Activated CD4-positive, alpha-beta memory T cell treated with anti-CD3 and anti-CD28 coated beads for 36 hours (primary cell): ENCODE results near the gene EMC9. TPM values are rescaled to one million over a fixed set of nuclear protein-coding genes. Genes with fewer than 3 reads are reported as not detected.

Source experiments
- CTCF ChIA-PET: fragments of 350-600 bp; sonication (Branson Sonifier 250); formaldehyde crosslinking; loops from one replicate; lab custom pipeline; 2021; ENCODE audit warnings: antibody characterized with exemption, inconsistent platforms; lab: Charles Lee
- POLR2A ChIA-PET: fragments of 350-600 bp; sonication (Branson Sonifier 250); formaldehyde crosslinking; loops from one replicate; lab custom pipeline; 2021; ENCODE audit warnings: antibody characterized with exemption; lab: Charles Lee
- DNase-seq: peaks from one replicate; pipeline ENCODE4 v3.0.0-alpha.2; 2020
- H3K27ac Mint-ChIP-seq: one replicate; pipeline ENCODE4 v1.8.0; 2021; ENCODE audit warnings: mixed read lengths
- H3K27me3 Mint-ChIP-seq: one replicate; pipeline ENCODE4 v1.8.0; 2021; ENCODE audit warnings: mixed read lengths
- H3K36me3 Mint-ChIP-seq: one replicate; pipeline ENCODE4 v1.8.0; 2021; ENCODE audit warnings: mixed read lengths
- H3K4me1 Mint-ChIP-seq: one replicate; pipeline ENCODE4 v1.8.0; 2021; ENCODE audit warnings: low read depth, mixed read lengths
- H3K4me3 Mint-ChIP-seq: one replicate; pipeline ENCODE4 v1.8.0; 2021; ENCODE audit warnings: mild to moderate bottlenecking, mixed read lengths
- H3K9me3 Mint-ChIP-seq: one replicate; pipeline ENCODE4 v1.8.0; 2021; ENCODE audit warnings: mixed read lengths
- intact Hi-C: fragments of 100-400 bp; cut with micrococcal nuclease; formaldehyde crosslinking; loops from one replicate; pipeline ENCODE4 v1.15.1; 2023
- microRNA-seq: library from miRNA; unstranded; fragments of <30 nt; microRNA quantifications from one replicate; pipeline ENCODE4 v1.2.0, GENCODE V29; 2022; ENCODE audit warnings: borderline number of aligned reads, borderline microRNAs expressed, borderline replicate concordance
- total RNA-seq, 2 experiments: library from RNA; stranded (reverse); gene quantifications; one replicate each; pipeline ENCODE4 v1.2.3, GENCODE V29; 2021

EMC9 gene
- total RNA-seq, 2 experiments from 2014 or later, result 40.0 to 40.9 TPM

GRCh38 chr14:24093901-24094840, 47.2 kb downstream of the EMC9 start, which contains the start of gene PCK2:
PCK2 (plus strand) TSS chr14:24094311; CDS start chr14:24094406, 95 bp downstream.
- Mint-ChIP-seq H3K27ac (peak within 1 kb of the TSS; percentile 97), H3K4me1 (peaks cover 28% of the 10 kb centered on the region), H3K9me3 (no peaks in the 10 kb centered on the region), H3K27me3 (no peaks in the 10 kb centered on the region), H3K36me3 (peaks cover 29% of the 10 kb centered on the region), H3K4me3 (peak within 1 kb of the TSS; percentile 94)
- DNase-seq, result peak; percentile 94
- CTCF ChIA-PET, result interaction anchor here (0.6 to 12.3 kb wide), 8 partner anchors 12 to 108 kb away, joined by 3 to 458 read pairs (median 18); partner anchors contain the start of genes DCAF11, EMC9, IRF9 and NRL
- intact Hi-C loops, result loop anchor here (1.0 to 10.0 kb wide), 6 partner anchors 13 to 203 kb away; partner anchors contain the start of genes DCAF11, DHRS1, DHRS4L2 and NOP9
- POLR2A ChIA-PET, result interaction anchor here (0.8 to 4.0 kb wide), 14 partner anchors 9 to 149 kb away, joined by 3 to 46 read pairs (median 6); partner anchors contain the start of genes CHMP4A, DCAF11, EMC9 and NRL

- intact Hi-C loops, result loop anchor here (5.0 to 10.0 kb wide), 2 partner anchors 109 to 204 kb away; partner anchors contain the start of genes DHRS1, DHRS4L2 and NOP9
- POLR2A ChIA-PET, result interaction anchor here (0.8 to 4.0 kb wide), 15 partner anchors 9 to 149 kb away, joined by 3 to 46 read pairs (median 5); partner anchors contain the start of genes CARMIL3, CHMP4A, DCAF11 and EMC9
- H3K27me3 Mint-ChIP-seq, result no peaks in the 10 kb centered on the region
Measured at GRCh38 chr14:24093207-24093900, 48.0 kb downstream of the EMC9 start.

GRCh38 chr14:24092505-24093206, 48.7 kb downstream of the EMC9 start:
- Mint-ChIP-seq H3K9me3 (no peaks in the 10 kb centered on the region), H3K4me1 (peaks cover 28% of the 10 kb centered on the region), H3K27ac (peak overlapping the region; percentile 97), H3K36me3 (peaks cover 19% of the 10 kb centered on the region), H3K4me3 (peak overlapping the region; percentile 94), H3K27me3 (no peaks in the 10 kb centered on the region)
- ChIA-PET CTCF (interaction anchor here (0.8 to 12.3 kb wide), 8 partner anchors 12 to 504 kb away, joined by 3 to 458 read pairs (median 14); partner anchors contain the start of genes DCAF11, IRF9, MDP1 and NRL), POLR2A (interaction anchor here (0.9 to 4.0 kb wide), 9 partner anchors 10 to 121 kb away, joined by 3 to 46 read pairs (median 4); partner anchors contain the start of genes CARMIL3, CHMP4A, DCAF11 and EMC9)
- DNase-seq, result no peak
- intact Hi-C loops, result loop anchor here (5.0 to 10.0 kb wide), 2 partner anchors 108 to 205 kb away; partner anchors contain the start of genes DHRS1, DHRS4L2 and NOP9

More at GRCh38 chr14:24093207-24093900, 48.0 kb downstream of the EMC9 start:
- CTCF ChIA-PET, result interaction anchor here (0.6 to 12.3 kb wide), 10 partner anchors 13 to 505 kb away, joined by 3 to 458 read pairs (median 4); partner anchors contain the start of genes DCAF11, EMC9, IRF9 and MDP1
- Mint-ChIP-seq H3K4me3 (peak overlapping the region; percentile 94), H3K9me3 (no peaks in the 10 kb centered on the region), H3K4me1 (peaks cover 28% of the 10 kb centered on the region), H3K27ac (peak overlapping the region; percentile 97), H3K36me3 (peaks cover 23% of the 10 kb centered on the region)
- no peak for DNase-seq

GRCh38 chr14:24092110-24092504, 49.3 kb downstream of the EMC9 start:
- Mint-ChIP-seq H3K4me3 (no peak overlapping the region), H3K36me3 (peaks cover 19% of the 10 kb centered on the region), H3K4me1 (peaks cover 28% of the 10 kb centered on the region), H3K27ac (no peak overlapping the region), H3K27me3 (no peaks in the 10 kb centered on the region), H3K9me3 (no peaks in the 10 kb centered on the region)
- intact Hi-C loops, result loop anchor here (5.0 to 10.0 kb wide), 2 partner anchors 107 to 205 kb away; partner anchors contain the start of genes DHRS1, DHRS4L2 and NOP9
- DNase-seq, result no peak
- POLR2A ChIA-PET, result interaction anchor here (0.9 to 4.0 kb wide), 5 partner anchors 11 to 121 kb away, joined by 3 to 46 read pairs (median 7); partner anchors contain the start of genes CHMP4A, DCAF11 and NRL
- CTCF ChIA-PET, result interaction anchor here (0.9 to 12.3 kb wide), 7 partner anchors 12 to 503 kb away, joined by 3 to 458 read pairs (median 5); partner anchors contain the start of genes DCAF11, NRL and PSME1

GRCh38 chr14:24089890-24090289, 51.5 kb downstream of the EMC9 start:
- Mint-ChIP-seq H3K36me3 (peaks cover under 1% of the 10 kb centered on the region), H3K9me3 (no peaks in the 10 kb centered on the region), H3K4me1 (peaks cover 15% of the 10 kb centered on the region), H3K27ac (no peak overlapping the region), H3K4me3 (no peak overlapping the region), H3K27me3 (no peaks in the 10 kb centered on the region)
- DNase-seq, result no peak
- intact Hi-C loops, result loop anchor here (1.0 to 10.0 kb wide), 4 partner anchors 32 to 207 kb away; partner anchors contain the start of genes DHRS1, DHRS4L2 and NOP9
- POLR2A ChIA-PET, result interaction anchor here (1.3 to 1.5 kb wide), 2 partner anchors 8 to 32 kb away, joined by 4 to 9 read pairs; no protein-coding TSS in a partner anchor
- CTCF ChIA-PET, result interaction anchor here (0.5 to 12.3 kb wide), 24 partner anchors 9 to 1201 kb away, joined by 3 to 458 read pairs (median 6); partner anchors contain the start of genes CARMIL3, CPNE6, DHRS4L2 and IRF9

Small RNA genes lying within 50 kb of the gene (microRNA-seq; reads per million reads assigned to microRNA genes)
- not detected for gene MIR7703

Other genes with a start within 250 kb of the EMC9 start
- 10 to 100 TPM; 25.7 to 27.0 TPM for gene DHRS4, start 187.8 kb downstream of the EMC9 start, total RNA-seq
- gene DHRS4L2, start 152.7 kb downstream of the EMC9 start, total RNA-seq, result 10 to 100 TPM; 27.6 to 29.6 TPM
- gene CARMIL3, start 89.6 kb downstream of the EMC9 start, total RNA-seq, result under 1 TPM; 0.75 to 1.00 TPM
- gene CPNE6, start 70.0 kb downstream of the EMC9 start, total RNA-seq, result not detected
- gene PCK2, start 47.3 kb downstream of the EMC9 start, total RNA-seq, result 100 to 1,000 TPM; 118 to 125 TPM
- gene DCAF11, start 26.8 kb downstream of the EMC9 start, total RNA-seq, result 10 to 100 TPM; 85.6 to 91.8 TPM
- gene NRL, start 26.6 kb downstream of the EMC9 start, total RNA-seq, result 1 to 10 TPM; 1.2 to 1.9 TPM
- under 1 TPM in 1 of 2 experiments, not detected in 1; 0.86 TPM for gene FITM1, start 10.9 kb downstream of the EMC9 start, total RNA-seq
- gene PSME1, start 5.4 kb downstream of the EMC9 start, total RNA-seq, result 100 to 1,000 TPM; 403 to 427 TPM
- gene PSME2, start 5.0 kb upstream of the EMC9 start, total RNA-seq, result 100 to 1,000 TPM; 404 to 411 TPM
- 10 to 100 TPM; 75.5 to 80.4 TPM for gene RNF31, start 5.9 kb upstream of the EMC9 start, total RNA-seq
- gene IRF9, start 19.7 kb upstream of the EMC9 start, total RNA-seq, result 100 to 1,000 TPM; 158 to 172 TPM
- gene REC8, start 30.5 kb upstream of the EMC9 start, total RNA-seq, result 10 to 100 TPM; 24.9 to 27.9 TPM
- 10 to 100 TPM; 69.5 to 72.6 TPM for gene IPO4, start 47.2 kb upstream of the EMC9 start, total RNA-seq
- gene TM9SF1, start 53.9 kb upstream of the EMC9 start, total RNA-seq, result 10 to 100 TPM; 23.7 to 26.7 TPM
- under 1 TPM in 1 of 2 experiments, not detected in 1; 0.50 TPM for gene TSSK4, start 64.1 kb upstream of the EMC9 start, total RNA-seq
- gene CHMP4A, start 71.9 kb upstream of the EMC9 start, total RNA-seq, result 10 to 100 TPM; 79.0 to 84.6 TPM
- gene MDP1, start 74.5 kb upstream of the EMC9 start, total RNA-seq, result 10 to 100 TPM; 14.2 to 15.8 TPM
- gene NEDD8, start 90.8 kb upstream of the EMC9 start, total RNA-seq, result 100 to 1,000 TPM; 202 to 213 TPM
- 10 to 100 TPM; 56.9 to 64.6 TPM for gene GMPR2, start 91.3 kb upstream of the EMC9 start, total RNA-seq
- gene TINF2, start 101.0 kb upstream of the EMC9 start, total RNA-seq, result 100 to 1,000 TPM in 1 of 2 experiments, 10 to 100 TPM in 1; 94.9 to 101 TPM
- gene TGM1, start 121.6 kb upstream of the EMC9 start, total RNA-seq, result 1 to 10 TPM; 3.7 to 4.5 TPM
- gene RABGGTA, start 130.0 kb upstream of the EMC9 start, total RNA-seq, result 10 to 100 TPM; 39.5 to 40.6 TPM
- 10 to 100 TPM; 14.7 to 14.9 TPM for gene DHRS1, start 158.2 kb upstream of the EMC9 start, total RNA-seq
- 10 to 100 TPM; 30.7 to 30.9 TPM for gene NOP9, start 158.3 kb upstream of the EMC9 start, total RNA-seq
- 10 to 100 TPM; 22.6 to 25.8 TPM for gene CIDEB, start 166.4 kb upstream of the EMC9 start, total RNA-seq
- gene LTB4R2, start 168.5 kb upstream of the EMC9 start, total RNA-seq, result 1 to 10 TPM; 9.4 to 9.6 TPM
- 10 to 100 TPM; 15.4 to 16.7 TPM for gene LTB4R, start 169.9 kb upstream of the EMC9 start, total RNA-seq
- 1 to 10 TPM; 1.6 to 2.4 TPM for gene ADCY4, start 193.5 kb upstream of the EMC9 start, total RNA-seq
- gene RIPK3, start 198.4 kb upstream of the EMC9 start, total RNA-seq, result 10 to 100 TPM; 11.0 to 11.8 TPM
- not detected for gene NFATC4, start 226.6 kb upstream of the EMC9 start, total RNA-seq